Uterus (tissue), 2 donors: ENCODE data around the gene BAIAP2.

Experiments
- POLR2A ChIP-seq, 2 donors: fragments of 450-650 bp; IDR thresholded peaks; one replicate each; pipeline ENCODE4 v1.6.1; 2016; ENCODE audit warnings: antibody characterized with exemption in 2 of 2, mild to moderate bottlenecking in 1 of 2, moderate library complexity in 1 of 2
- TF ChIP-seq, protein P1 (sequence below), 4 experiments: fragments of 200-600 bp in 2 of 4; fragments of 450-650 bp in 2 of 4; sonication (generic) in 2 of 4; IDR thresholded peaks; one replicate each; pipeline ENCODE4 v1.5.1; 2016 to 2019; ENCODE audit warnings: antibody characterized with exemption in 4 of 4, mild to moderate bottlenecking in 2 of 4, moderate library complexity in 1 of 4

DNA sequence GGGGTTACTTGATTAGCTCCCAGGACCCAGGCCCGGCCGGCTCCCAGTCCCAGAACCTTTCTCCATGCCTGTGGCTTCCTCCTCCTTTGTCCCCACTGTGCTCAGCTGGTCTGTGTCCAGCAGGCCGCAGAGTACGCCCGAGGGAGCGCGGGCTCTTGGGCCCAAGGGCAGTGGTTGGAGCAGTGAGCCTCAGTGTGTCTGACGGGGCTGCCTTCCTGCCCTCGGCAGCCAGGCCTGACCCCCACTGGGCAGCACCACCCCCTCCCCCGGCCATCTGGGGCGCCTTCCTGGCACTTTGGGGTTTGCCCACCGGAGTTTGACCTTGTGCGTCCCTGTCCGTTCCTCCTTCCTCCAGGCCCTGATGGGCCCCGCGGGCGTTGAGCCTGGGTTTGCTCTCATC lies 67.9 kb downstream of the BAIAP2 start:
- TF ChIP-seq, protein P1, sequence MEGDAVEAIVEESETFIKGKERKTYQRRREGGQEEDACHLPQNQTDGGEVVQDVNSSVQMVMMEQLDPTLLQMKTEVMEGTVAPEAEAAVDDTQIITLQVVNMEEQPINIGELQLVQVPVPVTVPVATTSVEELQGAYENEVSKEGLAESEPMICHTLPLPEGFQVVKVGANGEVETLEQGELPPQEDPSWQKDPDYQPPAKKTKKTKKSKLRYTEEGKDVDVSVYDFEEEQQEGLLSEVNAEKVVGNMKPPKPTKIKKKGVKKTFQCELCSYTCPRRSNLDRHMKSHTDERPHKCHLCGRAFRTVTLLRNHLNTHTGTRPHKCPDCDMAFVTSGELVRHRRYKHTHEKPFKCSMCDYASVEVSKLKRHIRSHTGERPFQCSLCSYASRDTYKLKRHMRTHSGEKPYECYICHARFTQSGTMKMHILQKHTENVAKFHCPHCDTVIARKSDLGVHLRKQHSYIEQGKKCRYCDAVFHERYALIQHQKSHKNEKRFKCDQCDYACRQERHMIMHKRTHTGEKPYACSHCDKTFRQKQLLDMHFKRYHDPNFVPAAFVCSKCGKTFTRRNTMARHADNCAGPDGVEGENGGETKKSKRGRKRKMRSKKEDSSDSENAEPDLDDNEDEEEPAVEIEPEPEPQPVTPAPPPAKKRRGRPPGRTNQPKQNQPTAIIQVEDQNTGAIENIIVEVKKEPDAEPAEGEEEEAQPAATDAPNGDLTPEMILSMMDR (IDR thresholded peaks at IDR 0.05), result no peak
- TF ChIP-seq POLR2A (IDR thresholded peaks at IDR 0.05), result no peak
